Measurements from ENCODE around the gene INHBB.

DNA sequence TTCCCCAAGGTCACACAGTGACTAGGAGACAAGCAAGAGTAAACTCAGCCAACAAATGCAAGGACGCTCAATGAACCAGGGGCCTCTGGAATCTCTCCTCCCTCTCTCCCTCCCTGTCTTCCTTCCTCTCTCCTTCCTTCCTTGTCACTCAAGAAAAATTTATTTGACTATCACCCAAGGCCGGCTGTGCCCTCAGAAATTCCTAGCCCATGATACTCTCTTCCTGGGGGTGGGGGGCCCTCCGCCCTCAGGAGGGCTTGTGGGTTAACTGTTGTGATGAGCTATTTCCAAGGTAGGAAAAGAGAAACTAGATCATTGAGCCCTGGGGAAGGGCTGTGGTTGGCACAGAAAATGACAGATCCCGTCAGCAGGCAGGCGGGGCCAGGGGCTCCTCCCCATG lies 21.7 kb downstream of the INHBB start:
- TF ChIP-seq, protein P1, sequence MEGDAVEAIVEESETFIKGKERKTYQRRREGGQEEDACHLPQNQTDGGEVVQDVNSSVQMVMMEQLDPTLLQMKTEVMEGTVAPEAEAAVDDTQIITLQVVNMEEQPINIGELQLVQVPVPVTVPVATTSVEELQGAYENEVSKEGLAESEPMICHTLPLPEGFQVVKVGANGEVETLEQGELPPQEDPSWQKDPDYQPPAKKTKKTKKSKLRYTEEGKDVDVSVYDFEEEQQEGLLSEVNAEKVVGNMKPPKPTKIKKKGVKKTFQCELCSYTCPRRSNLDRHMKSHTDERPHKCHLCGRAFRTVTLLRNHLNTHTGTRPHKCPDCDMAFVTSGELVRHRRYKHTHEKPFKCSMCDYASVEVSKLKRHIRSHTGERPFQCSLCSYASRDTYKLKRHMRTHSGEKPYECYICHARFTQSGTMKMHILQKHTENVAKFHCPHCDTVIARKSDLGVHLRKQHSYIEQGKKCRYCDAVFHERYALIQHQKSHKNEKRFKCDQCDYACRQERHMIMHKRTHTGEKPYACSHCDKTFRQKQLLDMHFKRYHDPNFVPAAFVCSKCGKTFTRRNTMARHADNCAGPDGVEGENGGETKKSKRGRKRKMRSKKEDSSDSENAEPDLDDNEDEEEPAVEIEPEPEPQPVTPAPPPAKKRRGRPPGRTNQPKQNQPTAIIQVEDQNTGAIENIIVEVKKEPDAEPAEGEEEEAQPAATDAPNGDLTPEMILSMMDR (conservative IDR thresholded peaks at IDR 0.05; ENCODE audit: low read depth, low read length): no peak
- TF ChIP-seq EZH2 (IDR thresholded peaks at IDR 0.05; ENCODE audit: low read length, unreplicated experiment): no peak
